PC-3 (cell line): ENCODE measurements around the gene DPY19L3. TPM values are rescaled to one million over a fixed set of nuclear protein-coding genes. Genes with fewer than 3 reads are reported as not detected.
"Not testable (repeated sequence)": the region's sequence is repeated elsewhere in the genome, so short reads cannot be mapped to it uniquely, and the experiment has no call there.

Experiments used
- ATAC-seq: fragments of 200-7000 bp; cut with Tn5 transposase; 2 replicates; pipeline ENCODE4 v1.9.1; 2020; ENCODE audit warnings: mild to moderate bottlenecking, moderate library complexity
- BruUV-seq: library from RNA; stranded (reverse); fragments of 400-500 nt; replicated peaks from 2 replicates; lab custom pipeline; 2021; lab: Mats Ljungman, UMichigan
- CTCF ChIA-PET: fragments of 300-600 bp; sonication (Branson Sonifier 250); formaldehyde crosslinking; loops from one replicate; lab custom pipeline; 2022; ENCODE audit warnings: antibody characterized with exemption; lab: Charles Lee
- POLR2A ChIA-PET: fragments of 300-600 bp; sonication (Branson Sonifier 250); formaldehyde crosslinking; loops from one replicate; lab custom pipeline; 2022; ENCODE audit warnings: antibody characterized with exemption; ENCODE audit not compliant: unreplicated experiment; lab: Charles Lee
- DNase-seq: peaks from one replicate; pipeline ENCODE4 v3.0.0-alpha.2; 2015
- H2AFZ ChIP-seq: fragments of 300-600 bp; sonication (generic); 2 replicates; pipeline ENCODE4 v1.6.0; 2016; ENCODE audit warnings: antibody characterized with exemption, low read length
- H3F3A ChIP-seq: fragments of 300-600 bp; sonication (generic); one replicate; pipeline ENCODE4 v1.6.0; 2017; ENCODE audit warnings: antibody characterized with exemption, low read length, control low read depth, mild to moderate bottlenecking; ENCODE audit not compliant: unreplicated experiment
- H3K27ac ChIP-seq: fragments of 300-600 bp; sonication (generic); 2 replicates; pipeline ENCODE4 v1.5.1; 2016; ENCODE audit warnings: mild to moderate bottlenecking, low read length
- H3K27me3 ChIP-seq: fragments of 300-600 bp; sonication (generic); 2 replicates; pipeline ENCODE4 v1.6.1; 2016; ENCODE audit warnings: low read length, mixed read lengths
- H3K36me3 ChIP-seq: fragments of 300-600 bp; sonication (generic); 2 replicates; pipeline ENCODE4 v1.6.1; 2016; ENCODE audit warnings: low read depth, mixed run types, low read length, mixed read lengths
- H3K4me1 ChIP-seq: fragments of 300-600 bp; sonication (generic); 2 replicates; pipeline ENCODE4 v1.5.1; 2016; ENCODE audit warnings: low read length; ENCODE audit not compliant: insufficient read depth
- H3K4me2 ChIP-seq: fragments of 300-600 bp; sonication (generic); 2 replicates; pipeline ENCODE4 v1.6.0; 2016; ENCODE audit warnings: low read length
- H3K4me3 ChIP-seq: fragments of 300-600 bp; sonication (generic); 2 replicates; pipeline ENCODE4 v1.5.1; 2016; ENCODE audit warnings: mild to moderate bottlenecking, low read length, mixed read lengths
- H3K79me2 ChIP-seq: fragments of 300-600 bp; sonication (generic); 2 replicates; pipeline ENCODE4 v1.6.1; 2017; ENCODE audit warnings: low read length, mixed read lengths
- H3K9ac ChIP-seq: fragments of 300-600 bp; sonication (generic); 2 replicates; pipeline ENCODE4 v1.6.0; 2016; ENCODE audit warnings: mild to moderate bottlenecking, low read length
- H3K9me2 ChIP-seq: fragments of 300-600 bp; sonication (generic); replicated peaks from 2 replicates; pipeline ENCODE4 v1.6.1; 2016; ENCODE audit warnings: mixed run types, low read length, mixed read lengths
- H3K9me3 ChIP-seq: fragments of 300-600 bp; sonication (generic); 2 replicates; pipeline ENCODE4 v1.6.1; 2016; ENCODE audit warnings: low read length, mixed read lengths
- H4K20me1 ChIP-seq: fragments of 300-600 bp; sonication (generic); 2 replicates; pipeline ENCODE4 v1.6.1; 2016; ENCODE audit warnings: low read length, mixed read lengths
- EZH2 ChIP-seq: fragments of 300-600 bp; sonication (generic); IDR thresholded peaks from one replicate; pipeline ENCODE4 v1.6.1; 2017; ENCODE audit warnings: antibody characterized with exemption, mild to moderate bottlenecking, low read length; ENCODE audit not compliant: unreplicated experiment
- EZH2phosphoT487 ChIP-seq: fragments of 300-600 bp; sonication (generic); IDR thresholded peaks from 2 replicates; pipeline ENCODE4 v1.6.1; 2018; ENCODE audit warnings: mild to moderate bottlenecking, antibody characterized with exemption, low read length, borderline replicate concordance
- intact Hi-C: fragments of 100-400 bp; cut with micrococcal nuclease; formaldehyde crosslinking; loops from 2 replicates; pipeline ENCODE4 v1.9.0; 2023
- total RNA-seq: library from RNA; depleted of rRNA; stranded (reverse); fragments of >200 nt; gene quantifications from 2 replicates; pipeline ENCODE4 v1.2.3, GENCODE V29; 2014
- TF ChIP-seq, protein P1 (sequence below): fragments of 300-600 bp; sonication (generic); conservative IDR thresholded peaks from 2 replicates; pipeline ENCODE4 v1.5.1; 2017; ENCODE audit warnings: antibody characterized with exemption, low read depth, mild to moderate bottlenecking, low read length

DPY19L3 gene
- total RNA-seq, 1 experiment from 2014 or later: 4.4 TPM

DNA sequence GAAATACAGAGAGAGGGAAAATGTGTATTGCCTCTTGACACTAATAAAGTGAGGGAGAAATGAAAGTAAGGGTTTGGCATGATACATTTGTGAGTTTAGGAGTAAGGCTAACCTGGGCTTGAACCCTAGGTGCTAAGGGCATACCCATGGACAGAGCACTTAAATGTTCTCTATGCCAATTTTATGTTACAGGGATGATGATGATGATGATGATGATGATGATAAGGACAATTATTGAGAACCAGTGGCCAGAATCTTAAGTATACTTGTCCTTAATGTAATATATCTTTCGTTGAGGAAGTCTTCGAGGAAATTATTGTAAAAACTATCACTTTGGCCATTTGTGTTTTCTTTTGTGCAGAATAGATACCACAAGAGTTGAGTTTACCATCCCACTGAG, 33.2 kb downstream of the DPY19L3 start:
- DNase-seq (no peak), ATAC-seq (no peak)
- no peak overlapping the region for H3K4me3 ChIP-seq
- no peaks in the 10 kb centered on the region for H3K9me2 ChIP-seq
- H3K9ac ChIP-seq: no peak overlapping the region
- no peak overlapping the region for H3K27ac ChIP-seq
- no peak overlapping the region for H2AFZ ChIP-seq
- POLR2A ChIA-PET: no interaction called here
- no peaks in the 10 kb centered on the region for H3K79me2 ChIP-seq
- H3K4me1 ChIP-seq: no peaks in the 10 kb centered on the region
- H3K27me3 ChIP-seq: no peaks in the 10 kb centered on the region
- no peaks in the 10 kb centered on the region for H3K9me3 ChIP-seq
- H3F3A ChIP-seq: no peaks in the 10 kb centered on the region
- no peak overlapping the region for H3K4me2 ChIP-seq
- BruUV-seq: no TSS peak
- intact Hi-C loops: no loop called here
- TF ChIP-seq, protein P1, sequence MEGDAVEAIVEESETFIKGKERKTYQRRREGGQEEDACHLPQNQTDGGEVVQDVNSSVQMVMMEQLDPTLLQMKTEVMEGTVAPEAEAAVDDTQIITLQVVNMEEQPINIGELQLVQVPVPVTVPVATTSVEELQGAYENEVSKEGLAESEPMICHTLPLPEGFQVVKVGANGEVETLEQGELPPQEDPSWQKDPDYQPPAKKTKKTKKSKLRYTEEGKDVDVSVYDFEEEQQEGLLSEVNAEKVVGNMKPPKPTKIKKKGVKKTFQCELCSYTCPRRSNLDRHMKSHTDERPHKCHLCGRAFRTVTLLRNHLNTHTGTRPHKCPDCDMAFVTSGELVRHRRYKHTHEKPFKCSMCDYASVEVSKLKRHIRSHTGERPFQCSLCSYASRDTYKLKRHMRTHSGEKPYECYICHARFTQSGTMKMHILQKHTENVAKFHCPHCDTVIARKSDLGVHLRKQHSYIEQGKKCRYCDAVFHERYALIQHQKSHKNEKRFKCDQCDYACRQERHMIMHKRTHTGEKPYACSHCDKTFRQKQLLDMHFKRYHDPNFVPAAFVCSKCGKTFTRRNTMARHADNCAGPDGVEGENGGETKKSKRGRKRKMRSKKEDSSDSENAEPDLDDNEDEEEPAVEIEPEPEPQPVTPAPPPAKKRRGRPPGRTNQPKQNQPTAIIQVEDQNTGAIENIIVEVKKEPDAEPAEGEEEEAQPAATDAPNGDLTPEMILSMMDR: no peak
- TF ChIP-seq EZH2 (no peak), EZH2phosphoT487 (no peak)
- no peaks in the 10 kb centered on the region for H4K20me1 ChIP-seq
- no peaks in the 10 kb centered on the region for H3K36me3 ChIP-seq
- CTCF ChIA-PET: no interaction called here

DNA sequence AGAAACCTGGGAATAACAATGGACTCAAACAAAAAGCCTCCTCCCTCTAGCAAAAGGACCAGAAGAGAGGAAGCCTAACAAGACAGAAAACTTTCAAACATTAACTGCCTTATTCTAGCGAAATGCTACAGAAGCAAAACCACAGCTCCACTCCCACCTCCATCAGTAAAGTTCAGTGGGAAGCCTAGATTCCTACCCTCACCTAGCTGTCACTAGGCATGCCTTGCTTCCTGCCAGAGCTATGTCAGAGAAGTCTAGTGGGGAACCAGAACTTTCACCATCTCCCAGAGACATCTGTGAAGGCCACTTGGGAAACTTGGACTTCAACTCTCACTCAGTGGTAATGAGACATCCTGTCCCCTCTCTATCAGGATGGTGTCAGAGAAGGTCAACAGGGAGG, 37.1 kb downstream of the DPY19L3 start:
- BruUV-seq: no TSS peak
- Histone ChIP-seq H3K27ac (no peak overlapping the region), H3F3A (no peaks in the 10 kb centered on the region), H3K36me3 (no peaks in the 10 kb centered on the region), H3K9me2 (no peaks in the 10 kb centered on the region), H4K20me1 (no peaks in the 10 kb centered on the region), H3K4me2 (no peak overlapping the region), H3K4me3 (no peak overlapping the region), H3K9me3 (no peaks in the 10 kb centered on the region), H3K79me2 (no peaks in the 10 kb centered on the region), H3K27me3 (no peaks in the 10 kb centered on the region), H2AFZ (no peak overlapping the region), H3K4me1 (no peaks in the 10 kb centered on the region), H3K9ac (no peak overlapping the region)
- no peak for DNase-seq
- intact Hi-C loops: no loop called here
- ChIA-PET POLR2A (no interaction called here), CTCF (no interaction called here)
- TF ChIP-seq EZH2 (no peak), EZH2phosphoT487 (no peak)
- TF ChIP-seq, protein P1: no peak
- ATAC-seq: no peak

DNA sequence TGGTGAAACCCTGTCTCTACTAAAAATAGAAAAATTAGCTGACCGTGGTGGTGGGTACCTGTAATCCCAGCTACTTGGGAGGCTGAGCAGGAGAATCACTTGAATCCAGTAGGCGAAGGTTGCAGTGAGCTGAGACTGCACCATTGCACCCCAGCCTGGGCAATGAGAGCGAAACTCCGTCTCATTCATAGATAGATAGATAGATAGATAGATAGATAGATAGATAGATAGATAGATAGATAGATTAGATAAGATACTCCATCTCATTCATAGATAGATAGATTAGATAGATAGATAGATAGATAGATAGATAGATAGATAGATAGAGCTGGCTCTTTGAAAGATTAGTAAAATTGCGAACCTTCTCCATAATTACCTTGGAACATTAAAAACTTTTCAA, 42.0 kb downstream of the DPY19L3 start:
- H3K79me2 ChIP-seq, H3F3A ChIP-seq, H3K4me3 ChIP-seq, H2AFZ ChIP-seq, CTCF ChIA-PET, H3K27me3 ChIP-seq, H3K9me3 ChIP-seq, BruUV-seq, H3K9ac ChIP-seq, H3K4me1 ChIP-seq, H3K36me3 ChIP-seq, H3K4me2 ChIP-seq, H4K20me1 ChIP-seq, ATAC-seq, intact Hi-C loops, H3K9me2 ChIP-seq, H3K27ac ChIP-seq, DNase-seq: not testable (repeated sequence)
- POLR2A ChIA-PET: interaction anchor here (0.7 kb wide), 1 partner anchor 160 kb away, joined by 9 read pairs; no protein-coding TSS in a partner anchor
